Esophagus muscularis mucosa (tissue), 4 donors: ENCODE results near the gene DLD. TPM values are rescaled to one million over a fixed set of nuclear protein-coding genes. Genes with fewer than 3 reads are reported as not detected.

Experiments used
- DNase-seq: peaks from one replicate; pipeline ENCODE4 v3.0.0-alpha.2; 2017; ENCODE audit errors: extremely low spot score
- H3K27ac ChIP-seq, 4 donors: fragments of 200-600 bp; sonication (generic); replicated peaks in 1 of 4; 1 replicate in 3 of 4; 2 replicates in 1 of 4; pipeline ENCODE4 v1.5.1; 2016 to 2019; ENCODE audit warnings: mild to moderate bottlenecking in 1 of 4
- H3K27me3 ChIP-seq, 4 donors: fragments of 200-600 bp; sonication (generic); one replicate each; pipeline versions ENCODE4 v1.5.1 to v1.6.0; 2016 to 2019
- H3K36me3 ChIP-seq, 4 donors: fragments of 200-600 bp; sonication (generic); one replicate each; pipeline ENCODE4 v1.5.1; 2016 to 2019
- H3K4me1 ChIP-seq, 4 donors: fragments of 200-600 bp; sonication (generic); one replicate each; pipeline ENCODE4 v1.5.1; 2016 to 2019
- H3K4me3 ChIP-seq, 4 donors: fragments of 200-600 bp; sonication (generic); 1 replicate in 2 of 4; 2 replicates in 2 of 4; pipeline ENCODE4 v1.5.1; 2016 to 2019; ENCODE audit warnings: mild to moderate bottlenecking in 4 of 4, moderate library complexity in 1 of 4
- H3K9me3 ChIP-seq, 4 donors: fragments of 200-600 bp; sonication (generic); 1 replicate in 3 of 4; 2 replicates in 1 of 4; pipeline ENCODE4 v1.5.1; 2016 to 2019
- CTCF ChIP-seq, 3 experiments: fragments of 200-600 bp in 2 of 3; fragments of 450-650 bp in 1 of 3; sonication (generic) in 2 of 3; IDR thresholded peaks; one replicate each; pipeline ENCODE4 v1.5.1; 2017 to 2019; ENCODE audit warnings: antibody characterized with exemption in 3 of 3, mild to moderate bottlenecking in 2 of 3, moderate library complexity in 1 of 3
- EP300 ChIP-seq: sonication (generic); formaldehyde crosslinking; IDR thresholded peaks from one replicate; pipeline ENCODE4 v1.6.1; 2017; ENCODE audit warnings: antibody characterized with exemption
- POLR2A ChIP-seq: fragments of 450-650 bp; IDR thresholded peaks from one replicate; pipeline ENCODE4 v1.6.1; 2017; ENCODE audit warnings: antibody characterized with exemption, moderate library complexity, mild to moderate bottlenecking, low read depth
- POLR2AphosphoS5 ChIP-seq, 2 donors: sonication (generic); formaldehyde crosslinking; IDR thresholded peaks; one replicate each; pipeline ENCODE4 v1.6.1; 2017; ENCODE audit warnings: antibody characterized with exemption in 2 of 2
- WGBS: methylation state at CpG from one replicate; pipeline ENCODE4 v1.1.5; 2018; 5-methylcytosine and 5-hydroxymethylcytosine counted together
- intact Hi-C: fragments of 100-400 bp; cut with DNase I; formaldehyde crosslinking; loops from one replicate; pipeline ENCODE4 v1.15.1; 2023
- total RNA-seq, 4 donors: library from RNA; depleted of rRNA; stranded (reverse); fragments of >200 nt; gene quantifications; one replicate each; pipeline versions ENCODE4 v1.1.0 to v1.2.1, GENCODE V29; 2016

DLD gene
- 100 to 1,000 TPM in 3 of 4 donors, 10 to 100 TPM in 1; 99.9 to 135 (median 119) TPM for total RNA-seq

GRCh38 chr7:107890962-107891635 is at the start of gene DLD:
DLD (plus strand) TSS chr7:107891183; CDS start chr7:107891251, 68 bp downstream.
- Histone ChIP-seq H3K27ac (peak within 1 kb of the TSS; percentile 93 to 95 (median 94)), H3K36me3 (peaks cover 0 to 13% (median 12%) of the 10 kb centered on the region in 4 donors), H3K4me1 (peaks cover 34 to 56% (median 53%) of the 10 kb centered on the region in 4 donors), H3K9me3 (no peaks in the 10 kb centered on the region), H3K4me3 (peak within 1 kb of the TSS; percentile 73 to 87 (median 74)), H3K27me3 (peaks cover 0 to 2% (median 0%) of the 10 kb centered on the region in 4 donors)
- TF ChIP-seq POLR2AphosphoS5 (IDR thresholded peaks at IDR 0.05), result peak; percentile 99 to 100
- TF ChIP-seq EP300, result peak; percentile 45
- peak; percentile 88 for TF ChIP-seq POLR2A
- no peak for TF ChIP-seq CTCF (IDR thresholded peaks at IDR 0.05)
- peak; percentile 98 for DNase-seq
- WGBS, result under 1% methylated on average over 29 of the region's 55 CpGs
- intact Hi-C loops, result loop anchor here (5.0 kb wide), 1 partner anchor 111 kb away; the partner anchor contains the start of gene LAMB1

GRCh38 chr7:107842213-107842612 is 48.8 kb upstream of the DLD start:
- Histone ChIP-seq H3K4me3 (no peak overlapping the region), H3K9me3 (no peaks in the 10 kb centered on the region), H3K4me1 (no peaks in the 10 kb centered on the region), H3K27me3 (no peaks in the 10 kb centered on the region), H3K27ac (no peak overlapping the region), H3K36me3 (no peaks in the 10 kb centered on the region)
- WGBS, result 92% methylated on average over 3 of the region's 3 CpGs
- intact Hi-C loops, result no loop called here
- DNase-seq, result no peak
- TF ChIP-seq POLR2A (no peak), CTCF (IDR thresholded peaks at IDR 0.05) (no peak), EP300 (no peak)

- Histone ChIP-seq H3K4me3 (no peak overlapping the region), H3K27ac (no peak overlapping the region), H3K4me1 (no peaks in the 10 kb centered on the region), H3K9me3 (no peaks in the 10 kb centered on the region), H3K36me3 (no peaks in the 10 kb centered on the region), H3K27me3 (no peaks in the 10 kb centered on the region)
- TF ChIP-seq CTCF (IDR thresholded peaks at IDR 0.05), result no peak
- no peak for TF ChIP-seq POLR2AphosphoS5 (IDR thresholded peaks at IDR 0.05)
- no peak for TF ChIP-seq EP300
- no peak for TF ChIP-seq POLR2A
- 93% methylated on average over 16 of the region's 16 CpGs for WGBS
- intact Hi-C loops, result no loop called here
- no peak for DNase-seq
Observed at GRCh38 chr7:107843184-107843583, 47.8 kb upstream of the DLD start.

GRCh38 chr7:107846324-107846723 is 44.7 kb upstream of the DLD start:
- no peaks in the 10 kb centered on the region for H3K27me3 ChIP-seq

More at GRCh38 chr7:107846324-107846723, 44.7 kb upstream of the DLD start:
- TF ChIP-seq POLR2A (no peak), POLR2AphosphoS5 (IDR thresholded peaks at IDR 0.05) (no peak), CTCF (IDR thresholded peaks at IDR 0.05) (no peak), EP300 (no peak)
- no peaks in the 10 kb centered on the region for H3K9me3 ChIP-seq
- H3K36me3 ChIP-seq, result no peaks in the 10 kb centered on the region
- intact Hi-C loops, result no loop called here
- no peak for DNase-seq
- no peak overlapping the region for H3K4me3 ChIP-seq
- no peak overlapping the region for H3K27ac ChIP-seq
- no peaks in the 10 kb centered on the region for H3K4me1 ChIP-seq
